ENCODE data around the gene WFIKKN2.
"Not testable (repeated sequence)": the region's sequence is repeated elsewhere in the genome, so short reads cannot be mapped to it uniquely, and the experiment has no call there.

WFIKKN2 gene, protein sequence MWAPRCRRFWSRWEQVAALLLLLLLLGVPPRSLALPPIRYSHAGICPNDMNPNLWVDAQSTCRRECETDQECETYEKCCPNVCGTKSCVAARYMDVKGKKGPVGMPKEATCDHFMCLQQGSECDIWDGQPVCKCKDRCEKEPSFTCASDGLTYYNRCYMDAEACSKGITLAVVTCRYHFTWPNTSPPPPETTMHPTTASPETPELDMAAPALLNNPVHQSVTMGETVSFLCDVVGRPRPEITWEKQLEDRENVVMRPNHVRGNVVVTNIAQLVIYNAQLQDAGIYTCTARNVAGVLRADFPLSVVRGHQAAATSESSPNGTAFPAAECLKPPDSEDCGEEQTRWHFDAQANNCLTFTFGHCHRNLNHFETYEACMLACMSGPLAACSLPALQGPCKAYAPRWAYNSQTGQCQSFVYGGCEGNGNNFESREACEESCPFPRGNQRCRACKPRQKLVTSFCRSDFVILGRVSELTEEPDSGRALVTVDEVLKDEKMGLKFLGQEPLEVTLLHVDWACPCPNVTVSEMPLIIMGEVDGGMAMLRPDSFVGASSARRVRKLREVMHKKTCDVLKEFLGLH

GRCh38 chr17:50835301-50836234, at the start of gene WFIKKN2:
WFIKKN2 (plus strand) TSS chr17:50835586; CDS start chr17:50835938, 352 bp downstream.
- DNase-seq, result no peak

GRCh38 chr17:50785946-50786570, 49.3 kb upstream of the WFIKKN2 start:
- DNase-seq, result no peak

DNA sequence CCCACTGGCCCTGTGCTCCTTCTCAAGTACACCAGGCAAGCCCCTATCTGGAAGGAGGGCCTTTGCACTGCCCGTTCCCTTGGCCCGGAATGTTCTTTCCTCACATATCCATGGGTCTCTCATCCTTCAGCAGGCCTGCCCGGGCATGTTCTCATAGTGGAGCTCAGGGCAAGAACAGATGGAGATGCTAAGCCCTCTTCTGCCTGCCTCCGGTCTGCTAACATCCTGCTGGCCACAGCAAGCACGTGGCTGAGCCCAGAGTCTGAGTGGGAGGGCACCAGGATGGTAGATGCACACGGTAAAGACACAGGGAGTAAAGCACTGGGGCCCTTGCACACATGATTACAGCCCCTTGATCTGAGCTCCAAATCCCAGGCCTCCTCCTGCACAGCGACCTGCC, 48.3 kb upstream of the WFIKKN2 start:
- DNase-seq, result no peak

DNA sequence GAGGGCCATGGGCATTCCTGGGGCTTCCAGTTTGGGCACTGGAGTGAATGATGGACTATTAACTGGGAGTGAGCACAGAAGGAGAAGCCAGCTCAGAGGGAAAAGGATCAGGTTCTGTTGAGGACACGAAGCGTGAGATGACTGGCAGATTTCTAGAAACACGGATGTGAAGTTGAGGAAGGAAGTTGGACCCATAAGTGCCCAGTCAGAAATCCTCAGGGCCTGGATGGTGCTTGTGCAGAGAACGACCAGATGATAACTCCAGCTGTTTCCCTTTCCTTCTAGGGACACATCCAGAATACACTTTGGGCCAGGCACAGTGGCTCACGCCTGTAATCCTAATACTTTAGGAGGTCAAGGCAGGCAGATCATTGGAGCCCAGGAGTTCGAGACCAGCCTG, 44.8 kb upstream of the WFIKKN2 start:
- no peak for DNase-seq

GRCh38 chr17:50792132-50792531, 43.3 kb upstream of the WFIKKN2 start:
- no peak for DNase-seq

DNA sequence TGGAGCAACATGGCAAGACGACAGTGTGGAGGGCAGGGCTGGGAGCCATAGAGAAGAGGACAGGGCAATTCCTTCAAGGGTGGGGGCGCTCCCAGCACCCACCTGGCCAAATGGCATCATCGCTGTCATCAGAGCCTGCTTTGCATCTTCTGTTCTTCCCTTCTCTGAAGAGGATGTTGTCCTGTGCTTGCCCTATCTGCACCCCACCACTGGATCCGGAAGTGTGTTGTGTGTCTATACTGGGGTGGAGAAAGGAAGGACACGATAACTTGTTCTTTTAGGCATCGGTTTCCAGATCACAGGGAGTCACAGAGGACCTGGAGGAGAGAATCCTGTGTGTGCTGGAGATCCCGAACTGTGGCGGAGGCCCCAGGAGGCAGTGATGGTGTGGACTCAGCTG, 42.4 kb upstream of the WFIKKN2 start:
- DNase-seq, result no peak

- no peak for DNase-seq
These were observed 41.0 kb upstream of the WFIKKN2 start for GRCh38 chr17:50794361-50794760.

DNA sequence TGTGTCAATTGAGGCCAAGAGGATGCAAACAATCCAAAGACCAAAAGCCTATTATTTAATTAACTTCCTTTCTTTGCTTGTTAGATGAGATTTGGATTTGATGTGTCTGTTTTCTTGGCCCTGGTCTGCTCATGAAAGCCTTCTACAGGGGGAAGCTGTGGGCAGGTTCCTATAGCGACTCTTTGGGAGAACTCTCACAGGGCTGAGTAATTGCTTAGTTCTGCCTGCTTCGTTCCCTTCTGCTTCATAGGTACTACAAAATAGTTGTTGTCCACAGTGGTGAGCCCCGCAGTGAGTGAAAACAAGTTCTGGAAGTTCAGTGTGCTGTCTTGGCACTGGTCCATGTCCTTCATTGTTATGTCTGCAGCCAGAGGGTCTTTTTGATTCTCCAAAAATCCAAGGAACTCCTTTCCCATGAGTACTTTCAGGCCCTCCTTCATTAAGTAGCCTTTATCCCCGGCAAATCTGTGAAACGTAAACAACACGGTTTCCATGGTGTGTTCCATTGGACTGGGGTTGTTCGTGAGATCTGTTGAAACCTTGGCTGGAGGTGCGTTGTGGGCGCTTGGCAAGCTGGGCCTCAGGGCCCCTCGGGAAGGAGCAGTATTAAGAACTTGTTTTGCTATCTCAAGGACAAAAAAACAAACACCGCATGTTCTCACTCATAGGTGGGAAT, 38.1 kb upstream of the WFIKKN2 start:
- DNase-seq, result no peak

DNA sequence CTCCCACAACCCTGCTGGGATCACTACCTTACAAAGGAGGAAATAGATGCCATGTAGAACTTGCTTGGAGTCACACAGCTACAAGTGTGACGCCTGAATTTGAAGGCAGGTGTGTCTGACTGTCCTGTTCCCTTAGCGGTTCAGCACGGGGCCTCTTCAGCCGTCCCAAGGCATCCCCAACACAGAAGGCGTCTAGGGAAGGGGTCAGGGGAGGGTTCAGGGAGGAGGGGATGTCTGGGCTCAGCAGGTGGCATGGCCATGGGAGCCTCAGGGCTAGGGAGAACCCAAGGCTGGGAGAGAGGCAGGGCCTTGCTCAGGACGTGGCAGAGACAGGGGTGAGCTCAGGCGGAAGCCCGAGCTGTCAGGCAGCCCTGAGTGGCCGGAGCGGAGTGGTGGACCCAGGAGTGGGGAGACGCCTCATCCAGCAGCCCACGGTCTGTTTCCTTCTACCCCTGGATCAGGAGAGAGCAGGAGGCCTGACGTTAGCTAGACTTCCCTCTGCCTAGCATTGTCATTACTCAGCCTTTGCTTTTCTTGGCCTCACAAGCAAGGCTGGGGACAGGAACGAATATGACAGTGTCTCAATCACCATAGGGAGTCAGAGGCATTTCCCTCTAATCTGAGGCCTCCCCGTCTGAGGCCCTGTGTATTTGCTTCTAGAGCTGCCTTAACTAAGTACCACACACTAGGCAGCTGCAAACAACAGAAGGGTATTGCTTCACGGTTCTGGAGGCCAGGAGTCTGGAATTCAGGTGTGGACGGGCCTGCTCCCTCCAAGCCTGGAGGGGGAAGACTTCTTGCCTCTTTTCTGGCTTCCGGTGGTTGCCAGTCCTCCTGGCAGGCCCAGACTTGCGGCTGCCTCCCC, 36.7 kb upstream of the WFIKKN2 start:
- DNase-seq, result no peak

- DNase-seq, result no peak
These were observed 35.8 kb upstream of the WFIKKN2 start for GRCh38 chr17:50799582-50799981.

DNA sequence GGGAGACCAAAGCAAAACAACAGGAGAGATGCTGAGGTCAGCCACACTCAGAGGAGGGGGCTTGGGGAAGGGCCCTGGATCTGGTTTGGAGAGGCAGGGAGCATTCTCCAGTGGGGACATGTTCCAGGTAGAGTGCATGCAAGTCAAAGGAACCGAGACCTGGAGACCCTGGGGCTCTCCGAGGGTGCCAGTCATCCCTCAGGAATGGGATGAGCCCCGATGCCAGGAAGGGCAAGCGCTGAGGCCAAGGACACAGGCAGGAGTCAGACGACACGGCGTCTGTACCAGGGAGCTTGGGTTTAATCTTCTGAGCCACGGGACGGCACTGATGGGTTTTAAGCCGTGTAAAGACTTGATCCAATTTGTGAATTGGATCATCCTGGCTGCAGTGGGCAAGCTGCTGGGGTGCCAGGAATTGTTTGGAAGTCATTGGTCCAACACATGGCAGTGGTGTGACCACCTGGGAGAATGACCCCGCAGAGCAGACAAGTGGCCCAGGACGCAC, 35.1 kb upstream of the WFIKKN2 start:
- DNase-seq, result no peak

- no peak for DNase-seq
These were observed 32.5 kb upstream of the WFIKKN2 start for GRCh38 chr17:50802609-50803571.

GRCh38 chr17:50803676-50804075, 31.7 kb upstream of the WFIKKN2 start:
- no peak for DNase-seq

DNA sequence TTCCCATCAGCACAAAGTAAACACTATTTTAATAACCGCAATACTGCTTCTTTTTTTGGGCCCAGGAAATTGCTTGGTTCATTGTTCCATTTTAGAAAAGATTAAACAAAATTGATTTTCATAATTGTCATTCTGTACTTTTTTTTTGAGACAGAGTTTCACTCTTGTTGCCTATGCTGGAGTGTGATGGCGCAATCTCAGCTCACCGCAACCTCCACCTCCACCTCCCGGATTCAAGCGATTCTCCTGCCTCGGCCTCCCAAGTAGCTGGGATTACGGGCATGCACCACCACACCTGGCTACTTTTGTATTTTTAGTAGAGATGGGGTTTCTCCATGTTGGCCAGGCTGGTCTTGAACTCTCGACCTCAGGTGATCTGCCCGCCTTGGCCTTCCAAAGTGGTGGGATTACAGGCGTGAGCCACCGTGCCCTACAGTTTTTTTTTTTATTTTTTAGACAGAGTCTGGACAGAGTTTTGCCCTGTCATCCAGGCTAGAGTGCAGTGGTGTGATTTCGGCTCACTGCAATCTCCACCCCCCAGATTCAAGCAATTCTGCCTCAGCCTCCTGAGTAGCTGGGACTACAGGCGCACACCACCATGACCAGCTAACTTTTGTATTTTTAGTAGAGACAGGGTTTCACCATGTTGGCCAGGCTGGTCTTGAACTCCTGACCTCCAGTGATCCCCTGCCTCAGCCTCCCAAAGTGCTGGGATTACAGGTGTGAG, 30.5 kb upstream of the WFIKKN2 start:
- not testable (repeated sequence) for DNase-seq

DNA sequence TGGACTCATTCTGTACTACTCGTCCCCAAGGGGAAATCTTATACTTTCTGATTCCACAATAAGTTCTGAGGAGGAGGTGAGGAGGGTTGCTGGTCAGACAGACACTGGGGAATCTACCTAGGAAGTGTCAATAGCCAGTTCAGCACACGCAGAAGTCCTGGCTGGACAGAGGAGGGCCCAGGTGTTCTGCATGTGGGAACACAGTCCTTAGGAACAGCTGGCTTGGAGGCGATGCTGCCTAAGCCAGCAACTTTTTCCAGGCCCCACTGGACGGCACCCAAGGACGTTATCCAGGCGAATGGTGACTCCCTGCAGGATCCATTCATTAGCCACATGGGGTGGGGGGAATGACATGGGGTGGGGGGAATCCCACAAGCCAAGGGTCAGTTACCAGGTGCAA, 29.9 kb upstream of the WFIKKN2 start:
- DNase-seq, result no peak

DNA sequence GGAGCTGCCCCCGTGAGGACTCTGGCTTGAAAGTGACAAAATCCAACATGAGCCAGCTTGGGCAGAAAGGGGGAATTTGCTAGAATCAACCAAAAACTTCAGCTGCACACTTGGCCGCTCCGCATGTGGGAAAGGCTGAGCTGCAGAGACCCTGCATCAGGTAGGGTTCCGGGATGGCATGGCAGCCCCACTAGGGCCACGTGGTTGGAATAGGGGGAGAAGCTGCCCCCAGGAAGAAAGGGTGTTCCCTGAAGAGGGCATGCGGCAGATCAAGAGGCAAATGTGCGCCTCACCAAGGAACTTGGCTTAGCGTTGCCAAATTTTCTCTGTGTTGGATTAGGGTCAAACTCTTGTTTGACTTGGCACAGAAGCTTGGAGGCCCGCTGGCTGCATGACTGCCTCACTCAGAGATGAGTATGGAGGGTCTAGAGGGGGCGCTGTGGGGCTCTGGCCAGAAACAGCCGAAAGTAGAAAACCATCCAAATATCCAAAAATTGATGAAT, 29.2 kb upstream of the WFIKKN2 start:
- DNase-seq, result no peak

GRCh38 chr17:50807009-50807408, 28.4 kb upstream of the WFIKKN2 start:
- DNase-seq, result no peak

GRCh38 chr17:50807675-50808074, 27.7 kb upstream of the WFIKKN2 start:
- DNase-seq, result no peak

GRCh38 chr17:50808413-50808812, 27.0 kb upstream of the WFIKKN2 start:
- no peak for DNase-seq

All from activated naive CD4-positive, alpha-beta T cell treated with Interleukin-2 at 50 U/mL for 16 hours (primary cell).